Hepatocyte (in vitro differentiated cells): ENCODE measurements around the gene CFAP58. TPM values are rescaled to one million over a fixed set of nuclear protein-coding genes. Genes with fewer than 3 reads are reported as not detected.

Experiments
- DNase-seq: peaks from one replicate; pipeline ENCODE4 v3.0.0-alpha.2; 2016; ENCODE audit warnings: low spot score
- H2AFZ ChIP-seq: fragments of 200-600 bp; sonication (generic); 2 replicates; pipeline ENCODE4 v1.6.0; 2016; ENCODE audit warnings: antibody characterized with exemption, mild to moderate bottlenecking
- H3K27ac ChIP-seq: fragments of 200-600 bp; sonication (generic); 2 replicates; pipeline ENCODE4 v1.5.1; 2016; ENCODE audit warnings: mild to moderate bottlenecking
- H3K27me3 ChIP-seq: fragments of 200-600 bp; sonication (generic); 2 replicates; pipeline ENCODE4 v1.6.1; 2016
- H3K36me3 ChIP-seq: fragments of 200-600 bp; sonication (generic); replicated peaks from 2 replicates; pipeline ENCODE4 v1.5.1; 2016; ENCODE audit warnings: low read depth; ENCODE audit not compliant: insufficient read depth
- H3K4me1 ChIP-seq: fragments of 200-600 bp; sonication (generic); 2 replicates; pipeline ENCODE4 v1.5.1; 2016; ENCODE audit warnings: mild to moderate bottlenecking, moderate library complexity; ENCODE audit not compliant: insufficient read depth
- H3K4me2 ChIP-seq: fragments of 200-600 bp; sonication (generic); 2 replicates; pipeline ENCODE4 v1.6.0; 2016
- H3K4me3 ChIP-seq: fragments of 200-600 bp; sonication (generic); 2 replicates; pipeline ENCODE4 v1.5.1; 2016; ENCODE audit warnings: mild to moderate bottlenecking
- H3K79me2 ChIP-seq: fragments of 200-600 bp; sonication (generic); 2 replicates; pipeline ENCODE4 v1.6.0; 2017; ENCODE audit warnings: mild to moderate bottlenecking
- H3K9me2 ChIP-seq: fragments of 200-600 bp; sonication (generic); replicated peaks from 2 replicates; pipeline ENCODE4 v1.6.0; 2017; ENCODE audit warnings: mild to moderate bottlenecking; ENCODE audit not compliant: insufficient read depth
- H3K9me3 ChIP-seq: fragments of 200-600 bp; sonication (generic); 2 replicates; pipeline ENCODE4 v1.5.1; 2016; ENCODE audit warnings: low read depth, mild to moderate bottlenecking
- H4K20me1 ChIP-seq: fragments of 200-600 bp; sonication (generic); 2 replicates; pipeline ENCODE4 v1.6.0; 2016; ENCODE audit warnings: mild to moderate bottlenecking; ENCODE audit not compliant: insufficient read depth, poor library complexity, severe bottlenecking
- EZH2 ChIP-seq: fragments of 200-600 bp; sonication (generic); IDR thresholded peaks from 2 replicates; pipeline ENCODE4 v1.6.1; 2016; ENCODE audit warnings: antibody characterized with exemption, mild to moderate bottlenecking, borderline replicate concordance
- EZH2phosphoT487 ChIP-seq: fragments of 200-600 bp; sonication (generic); IDR thresholded peaks from one replicate; pipeline ENCODE4 v1.6.1; 2018; ENCODE audit warnings: antibody characterized with exemption, mild to moderate bottlenecking, low read depth, moderate library complexity; ENCODE audit not compliant: unreplicated experiment, severe bottlenecking
- WGBS: methylation state at CpG from one replicate; pipeline ENCODE4 v1.1.6; 2016; ENCODE audit warnings: low lambda C conversion rate; ENCODE audit errors: missing lambda C conversion rate; 5-methylcytosine and 5-hydroxymethylcytosine counted together
- polyA plus RNA-seq: library from polyadenylated mRNA; unstranded; fragments of >200 nt; fragmentation: Nextera tagmentation; extraction: Ambion mirVana; gene quantifications from 2 replicates; pipeline ENCODE4 v1.2.1, GENCODE V29; 2016
- total RNA-seq: library from RNA; depleted of rRNA; stranded (reverse); fragments of >200 nt; gene quantifications from 2 replicates; pipeline ENCODE4 v1.2.3, GENCODE V29; 2014
- TF ChIP-seq, protein P1 (sequence below): fragments of 200-600 bp; sonication (generic); IDR thresholded peaks from 2 replicates; pipeline ENCODE4 v1.5.1; 2016; ENCODE audit warnings: antibody characterized with exemption, mild to moderate bottlenecking; ENCODE audit not compliant: poor library complexity

The CFAP58 gene
- total and polyA plus RNA-seq, 2 experiments from 2014 or later, result 0.17 TPM; not detected in 1

DNA sequence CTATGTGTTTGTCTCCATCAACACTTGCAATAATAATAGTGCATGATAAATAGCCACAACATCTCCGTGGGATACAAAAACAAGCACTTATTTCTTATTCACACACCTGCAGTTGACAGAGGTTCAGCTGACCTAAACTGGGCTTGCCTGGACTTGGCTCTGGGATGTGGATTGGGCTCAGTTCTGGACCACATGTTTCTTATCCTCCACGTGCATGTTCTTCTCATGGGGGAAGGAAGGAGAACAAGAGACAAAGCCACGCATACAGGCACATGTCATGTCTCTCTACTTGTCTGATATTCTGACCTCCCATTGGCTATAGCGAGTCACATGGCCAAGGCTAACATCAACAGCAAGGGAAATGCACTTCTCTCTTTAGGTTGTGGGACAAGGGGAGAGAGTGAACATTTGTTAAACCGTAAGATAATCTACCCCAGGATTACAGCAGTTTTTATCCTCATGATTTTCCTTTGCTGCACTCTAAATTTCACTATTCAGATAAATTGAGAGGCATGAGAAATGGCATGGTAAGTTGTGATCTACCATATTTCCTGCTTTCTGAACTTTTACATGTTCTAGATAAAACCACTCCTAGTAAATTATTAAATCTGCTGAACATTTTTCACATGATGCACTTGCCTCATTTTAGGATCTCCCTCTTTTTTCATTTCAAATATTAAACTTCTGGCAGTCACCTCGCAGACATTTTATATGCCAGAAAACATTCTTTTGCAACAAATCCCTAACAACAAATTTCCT, 33.7 kb downstream of the CFAP58 start:
- TF ChIP-seq EZH2 (no peak), EZH2phosphoT487 (no peak)
- TF ChIP-seq, protein P1, sequence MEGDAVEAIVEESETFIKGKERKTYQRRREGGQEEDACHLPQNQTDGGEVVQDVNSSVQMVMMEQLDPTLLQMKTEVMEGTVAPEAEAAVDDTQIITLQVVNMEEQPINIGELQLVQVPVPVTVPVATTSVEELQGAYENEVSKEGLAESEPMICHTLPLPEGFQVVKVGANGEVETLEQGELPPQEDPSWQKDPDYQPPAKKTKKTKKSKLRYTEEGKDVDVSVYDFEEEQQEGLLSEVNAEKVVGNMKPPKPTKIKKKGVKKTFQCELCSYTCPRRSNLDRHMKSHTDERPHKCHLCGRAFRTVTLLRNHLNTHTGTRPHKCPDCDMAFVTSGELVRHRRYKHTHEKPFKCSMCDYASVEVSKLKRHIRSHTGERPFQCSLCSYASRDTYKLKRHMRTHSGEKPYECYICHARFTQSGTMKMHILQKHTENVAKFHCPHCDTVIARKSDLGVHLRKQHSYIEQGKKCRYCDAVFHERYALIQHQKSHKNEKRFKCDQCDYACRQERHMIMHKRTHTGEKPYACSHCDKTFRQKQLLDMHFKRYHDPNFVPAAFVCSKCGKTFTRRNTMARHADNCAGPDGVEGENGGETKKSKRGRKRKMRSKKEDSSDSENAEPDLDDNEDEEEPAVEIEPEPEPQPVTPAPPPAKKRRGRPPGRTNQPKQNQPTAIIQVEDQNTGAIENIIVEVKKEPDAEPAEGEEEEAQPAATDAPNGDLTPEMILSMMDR, result no peak
- H3K27ac ChIP-seq, result no peak overlapping the region
- no peak for DNase-seq
- H4K20me1 ChIP-seq, result no peaks in the 10 kb centered on the region
- WGBS, result 83% methylated on average over 6 of the region's 6 CpGs
- H3K9me2 ChIP-seq, result no peaks in the 10 kb centered on the region
- H3K36me3 ChIP-seq, result no peaks in the 10 kb centered on the region
- H3K9me3 ChIP-seq, result no peaks in the 10 kb centered on the region
- peaks cover 8% of the 10 kb centered on the region for H3K27me3 ChIP-seq
- no peak overlapping the region for H3K4me3 ChIP-seq
- no peaks in the 10 kb centered on the region for H3K79me2 ChIP-seq
- no peak overlapping the region for H2AFZ ChIP-seq
- no peaks in the 10 kb centered on the region for H3K4me1 ChIP-seq
- H3K4me2 ChIP-seq, result no peak overlapping the region

GRCh38 chr10:104388830-104389229, 35.2 kb downstream of the CFAP58 start:
- no peaks in the 10 kb centered on the region for H3K79me2 ChIP-seq
- H3K9me3 ChIP-seq, result no peaks in the 10 kb centered on the region
- H3K9me2 ChIP-seq, result no peaks in the 10 kb centered on the region
- no peak overlapping the region for H3K4me2 ChIP-seq
- no peak for DNase-seq
- 72% methylated on average over 3 of the region's 3 CpGs for WGBS
- peaks cover 4% of the 10 kb centered on the region for H3K27me3 ChIP-seq
- no peak overlapping the region for H2AFZ ChIP-seq
- H3K36me3 ChIP-seq, result no peaks in the 10 kb centered on the region
- TF ChIP-seq EZH2, result no peak
- TF ChIP-seq, protein P1, result no peak
- H3K4me1 ChIP-seq, result no peaks in the 10 kb centered on the region
- H3K4me3 ChIP-seq, result no peak overlapping the region
- no peaks in the 10 kb centered on the region for H4K20me1 ChIP-seq
- H3K27ac ChIP-seq, result no peak overlapping the region

DNA sequence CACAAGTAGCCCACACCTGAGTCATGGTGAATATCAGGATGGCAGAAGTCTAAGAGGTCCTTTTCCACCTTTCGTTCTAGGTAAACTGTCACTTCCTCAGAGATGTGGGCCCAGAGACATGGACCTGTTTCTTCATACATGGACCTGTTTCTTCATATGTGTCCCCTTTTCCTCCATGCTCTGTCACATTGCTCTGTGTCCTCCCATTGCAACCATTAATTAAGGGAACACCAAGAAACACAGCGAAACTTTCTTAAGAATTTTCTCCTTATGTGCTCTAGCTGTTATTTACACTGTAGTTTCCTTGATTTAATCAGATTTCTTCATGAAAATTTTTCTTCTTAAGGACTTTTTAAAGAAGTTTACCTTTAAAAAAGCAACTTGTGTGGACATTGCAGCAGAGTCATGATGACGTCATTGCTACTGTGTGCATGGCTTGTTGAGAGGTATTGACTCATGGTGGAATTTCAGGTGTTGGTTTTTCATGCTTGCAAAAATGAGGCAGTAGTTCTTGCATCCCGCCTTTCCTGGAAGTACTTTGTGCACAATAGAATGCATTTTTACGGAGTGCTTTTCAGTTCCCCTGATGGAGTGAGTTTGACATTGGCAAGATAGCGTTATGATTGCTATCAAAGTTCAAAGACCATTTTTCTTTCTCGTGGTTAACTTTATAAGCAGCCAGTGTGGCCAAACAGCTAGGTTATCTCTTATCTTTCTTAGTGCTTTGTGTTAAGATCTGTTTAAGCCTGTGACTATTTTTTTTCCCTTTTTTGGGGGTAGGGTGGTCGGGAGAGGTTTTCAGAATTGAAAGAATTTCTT, 37.7 kb downstream of the CFAP58 start:
- Histone ChIP-seq H3K36me3 (no peaks in the 10 kb centered on the region), H3K79me2 (no peaks in the 10 kb centered on the region), H3K4me2 (peak overlapping the region; percentile 42), H3K9me3 (no peaks in the 10 kb centered on the region), H4K20me1 (no peaks in the 10 kb centered on the region), H3K4me1 (no peaks in the 10 kb centered on the region), H3K4me3 (no peak overlapping the region), H2AFZ (no peak overlapping the region), H3K9me2 (no peaks in the 10 kb centered on the region), H3K27me3 (peaks cover 4% of the 10 kb centered on the region), H3K27ac (peak overlapping the region; percentile 44)
- peak; percentile 72 for DNase-seq
- 35% methylated on average over 8 of the region's 8 CpGs for WGBS
- TF ChIP-seq, protein P1, result no peak
- no peak for TF ChIP-seq EZH2phosphoT487
